Measurements from ENCODE around the gene PPFIA4. TPM values are rescaled to one million over a fixed set of nuclear protein-coding genes. Genes with fewer than 3 reads are reported as not detected.

The PPFIA4 gene
- total and polyA plus RNA-seq, 2 of the 4 experiments (the other 2 are of a cell fraction): 5.4 to 13.7 TPM

- H3K4me3 ChIP-seq (ENCODE audit: insufficient read depth, low read depth, low read length): no peak overlapping the region
- H3K4ac ChIP-seq (ENCODE audit: low read depth, low read length): no peak overlapping the region
- H2BK120ac ChIP-seq (ENCODE audit: low read depth, low read length): no peak overlapping the region
- no peak overlapping the region for H3K14ac ChIP-seq (replicated peaks; ENCODE audit: low read depth, low read length)
- DNase-seq: no peak
- H2BK5ac ChIP-seq (ENCODE audit: low read depth, low read length, poor library complexity, severe bottlenecking): no peak overlapping the region
- H4K20me1 ChIP-seq (ENCODE audit: insufficient read depth, low read length): no peaks in the 10 kb centered on the region
- no peak overlapping the region for H4K5ac ChIP-seq (ENCODE audit: low read depth, low read length)
- TF ChIP-seq CEBPB (IDR thresholded peaks at IDR 0.05; ENCODE audit: low read depth, low read length) (no peak), CHD1 (IDR thresholded peaks at IDR 0.05; ENCODE audit: low read depth, low read length) (no peak), RCOR1 (IDR thresholded peaks at IDR 0.05; ENCODE audit: insufficient replicate concordance, low read length) (no peak), SMC3 (IDR thresholded peaks at IDR 0.05; ENCODE audit: low read depth, low read length) (no peak), ELK1 (IDR thresholded peaks at IDR 0.05; ENCODE audit: borderline replicate concordance, low read depth, low read length) (no peak), POLR2A (IDR thresholded peaks at IDR 0.05; ENCODE audit: low read depth, low read length) (no peak)
- TF ChIP-seq, protein P1, sequence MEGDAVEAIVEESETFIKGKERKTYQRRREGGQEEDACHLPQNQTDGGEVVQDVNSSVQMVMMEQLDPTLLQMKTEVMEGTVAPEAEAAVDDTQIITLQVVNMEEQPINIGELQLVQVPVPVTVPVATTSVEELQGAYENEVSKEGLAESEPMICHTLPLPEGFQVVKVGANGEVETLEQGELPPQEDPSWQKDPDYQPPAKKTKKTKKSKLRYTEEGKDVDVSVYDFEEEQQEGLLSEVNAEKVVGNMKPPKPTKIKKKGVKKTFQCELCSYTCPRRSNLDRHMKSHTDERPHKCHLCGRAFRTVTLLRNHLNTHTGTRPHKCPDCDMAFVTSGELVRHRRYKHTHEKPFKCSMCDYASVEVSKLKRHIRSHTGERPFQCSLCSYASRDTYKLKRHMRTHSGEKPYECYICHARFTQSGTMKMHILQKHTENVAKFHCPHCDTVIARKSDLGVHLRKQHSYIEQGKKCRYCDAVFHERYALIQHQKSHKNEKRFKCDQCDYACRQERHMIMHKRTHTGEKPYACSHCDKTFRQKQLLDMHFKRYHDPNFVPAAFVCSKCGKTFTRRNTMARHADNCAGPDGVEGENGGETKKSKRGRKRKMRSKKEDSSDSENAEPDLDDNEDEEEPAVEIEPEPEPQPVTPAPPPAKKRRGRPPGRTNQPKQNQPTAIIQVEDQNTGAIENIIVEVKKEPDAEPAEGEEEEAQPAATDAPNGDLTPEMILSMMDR (conservative IDR thresholded peaks at IDR 0.05; ENCODE audit: low read depth, low read length): no peak
- POLR2A ChIA-PET (ENCODE audit: unreplicated experiment): no interaction called here
- H2AFZ ChIP-seq (replicated peaks; ENCODE audit: low read length, poor library complexity): no peak overlapping the region
- no peak overlapping the region for H3K23ac ChIP-seq (ENCODE audit: low read depth, low read length)
- H2BK20ac ChIP-seq (ENCODE audit: low read depth, low read length): no peak overlapping the region
- H3K27me3 ChIP-seq (ENCODE audit: control insufficient read depth, insufficient read depth, low read length): peaks cover 48% of the 10 kb centered on the region
- no peak for ATAC-seq (ENCODE audit: low read depth)
- no peak overlapping the region for H3K18ac ChIP-seq (ENCODE audit: low read depth, low read length)
- no peak overlapping the region for H4K91ac ChIP-seq (ENCODE audit: insufficient read depth, low read depth, low read length)
- in situ Hi-C loops (cut with MboI; ENCODE audit: low sequenced_read_pairs) (no loop called here), dilution Hi-C loops (cut with HindIII; ENCODE audit: low sequenced_read_pairs, unreplicated experiment) (no loop called here), intact Hi-C loops (cut with micrococcal nuclease) (loop anchor here (10.0 kb wide), 1 partner anchor 236 kb away; no protein-coding TSS in a partner anchor)
- no peak overlapping the region for H2AK9ac ChIP-seq (replicated peaks; ENCODE audit: low read depth, low read length, poor library complexity)
- H3K4me1 ChIP-seq (ENCODE audit: control insufficient read depth, insufficient read depth, low read length): no peaks in the 10 kb centered on the region
- H3K27ac ChIP-seq (ENCODE audit: insufficient read depth, low read length): no peak overlapping the region
- H3K36me3 ChIP-seq (ENCODE audit: control insufficient read depth, insufficient read depth, low read length): no peaks in the 10 kb centered on the region
- 0 out of 2 replicates have a peak, but pooled peaks cover 3% of the 10 kb centered on the region for H3K9me3 ChIP-seq (ENCODE audit: control insufficient read depth, insufficient read depth, low read length)
- no peak overlapping the region for H2BK15ac ChIP-seq (ENCODE audit: low read depth, low read length)
- 0 out of 2 replicates have a peak, but pooled peaks cover 5% of the 10 kb centered on the region for H3K9me1 ChIP-seq (ENCODE audit: insufficient read depth, low read length)
- H3K79me1 ChIP-seq (ENCODE audit: low read depth in 1 of 2, low read length in 2 of 2): no peaks in the 10 kb centered on the region
- no TSS peak for BruUV-seq (replicated peaks)
- no peak overlapping the region for H4K8ac ChIP-seq (ENCODE audit: low read depth in 2 of 2, low read length in 2 of 2)
- H3K9ac ChIP-seq (ENCODE audit: low read depth, low read length): no peak overlapping the region
- no peak overlapping the region for H3K4me2 ChIP-seq (ENCODE audit: low read depth, low read length)
- no peak overlapping the region for H3K56ac ChIP-seq (ENCODE audit: extremely low read depth, insufficient read depth, low read length)
- CTCF ChIA-PET: no interaction called here
- no peak overlapping the region for H2AK5ac ChIP-seq (ENCODE audit: low read depth, low read length)
Measured at GRCh38 chr1:202991112-202991511, 35.2 kb upstream of the PPFIA4 start.
